ENCODE results near the gene NTRK3.

The NTRK3 gene

DNA sequence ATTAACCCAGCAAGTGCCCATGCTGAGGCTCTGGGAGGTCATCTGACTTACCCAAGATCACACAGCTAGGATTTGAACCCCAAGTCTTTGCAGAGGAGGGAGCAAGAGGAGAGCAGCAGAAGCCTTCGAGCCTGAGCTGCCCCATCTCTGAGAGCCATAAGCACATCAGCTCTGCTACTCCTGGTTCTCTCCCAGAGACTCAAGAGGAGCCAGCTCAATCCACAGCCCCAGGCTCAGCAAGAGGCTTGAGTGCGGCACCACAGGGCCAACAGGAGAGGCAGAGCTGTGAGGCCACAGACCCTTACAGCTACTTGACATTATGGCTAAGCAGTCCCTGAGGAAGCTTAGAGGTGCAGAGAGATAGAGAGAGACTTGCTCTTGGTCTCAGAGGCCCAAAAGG lies 15.9 kb upstream of the NTRK3 start:
- no peak for TF ChIP-seq ZNF274 (IDR thresholded peaks at IDR 0.05; ENCODE audit: low read depth, low read length)
- no peak overlapping the region for H3K4me3 ChIP-seq (ENCODE audit: low read length)

DNA sequence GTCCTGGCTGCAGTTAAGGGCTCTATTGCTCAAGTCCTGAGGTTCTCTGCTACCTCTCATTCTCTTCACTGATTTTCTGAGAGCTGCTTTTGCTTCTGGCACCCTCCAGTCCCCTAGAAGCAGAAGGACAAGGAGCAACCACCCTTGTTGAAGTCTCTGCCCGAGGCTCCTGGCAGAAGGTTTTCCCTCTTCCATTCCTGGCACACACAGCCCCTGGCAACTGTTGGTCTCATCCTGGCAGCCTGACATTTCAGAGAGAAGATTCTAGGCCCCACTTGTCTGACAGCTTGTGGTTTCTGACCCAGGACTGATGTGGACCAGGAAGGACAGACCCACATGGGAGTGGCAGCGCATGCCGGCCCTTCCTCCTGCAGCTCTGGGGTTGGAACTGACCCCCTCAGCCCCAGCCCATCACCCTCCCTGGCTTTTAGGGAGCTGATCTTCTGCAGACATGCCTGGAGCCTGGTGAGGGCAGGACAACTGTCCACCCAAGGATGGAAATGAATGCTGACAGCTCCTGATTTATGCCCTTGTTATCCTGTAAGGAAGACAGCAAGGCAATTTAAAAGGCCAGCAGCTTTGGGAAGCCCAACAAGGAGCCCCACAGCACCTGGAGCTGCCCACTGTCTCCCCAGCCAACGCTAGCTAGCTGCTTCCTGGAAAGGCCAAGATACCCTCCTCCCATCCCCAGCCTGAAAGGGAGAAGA lies 13.0 kb upstream of the NTRK3 start:
- TF ChIP-seq ZNF274 (IDR thresholded peaks at IDR 0.05; ENCODE audit: low read depth, low read length), result no peak
- no peak overlapping the region for H3K4me3 ChIP-seq (ENCODE audit: low read length)

DNA sequence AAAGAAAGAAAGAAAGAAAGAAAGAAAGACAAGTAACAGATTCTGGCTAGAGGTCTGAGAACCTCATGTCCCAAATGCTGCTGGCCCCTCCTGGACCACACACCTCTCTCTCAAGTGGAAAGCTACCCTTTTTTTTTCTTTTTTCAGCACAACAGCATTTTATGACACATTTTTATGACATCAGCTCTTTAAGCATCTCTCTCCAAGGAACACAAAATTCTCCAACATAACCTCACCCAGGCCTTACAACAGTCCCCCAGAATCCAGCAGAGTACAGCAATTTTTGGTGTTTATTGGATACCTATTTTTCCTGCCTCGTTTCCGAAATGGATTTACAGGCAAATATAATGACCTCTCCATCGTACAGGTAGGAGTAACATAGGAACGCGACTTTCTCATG lies 11.2 kb upstream of the NTRK3 start:
- TF ChIP-seq ZNF274 (IDR thresholded peaks at IDR 0.05; ENCODE audit: low read depth, low read length), result no peak
- no peak overlapping the region for H3K4me3 ChIP-seq (ENCODE audit: low read length)

DNA sequence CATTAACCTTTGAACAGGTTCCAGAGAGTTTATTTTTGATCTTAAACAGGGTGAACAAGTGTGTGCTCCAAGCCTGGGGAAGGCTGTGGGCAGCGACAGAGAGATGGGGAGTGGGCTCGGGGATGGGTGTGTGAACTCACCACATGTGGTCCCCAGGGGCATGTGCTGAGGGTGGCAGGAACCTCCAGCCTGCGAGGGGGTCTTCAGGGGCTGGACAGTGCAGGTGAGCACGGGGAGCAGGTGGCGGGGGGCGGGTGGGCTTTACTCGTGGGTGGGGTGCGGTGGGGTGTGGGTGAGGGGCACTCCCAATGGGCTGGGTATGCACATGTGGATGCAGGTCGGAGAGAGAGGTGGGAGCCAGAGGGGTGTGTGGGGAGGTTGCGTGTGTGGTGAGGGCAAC lies 9.6 kb upstream of the NTRK3 start:
- no peak overlapping the region for H3K4me3 ChIP-seq (ENCODE audit: low read length)
- TF ChIP-seq ZNF274 (IDR thresholded peaks at IDR 0.05; ENCODE audit: low read depth, low read length), result no peak

DNA sequence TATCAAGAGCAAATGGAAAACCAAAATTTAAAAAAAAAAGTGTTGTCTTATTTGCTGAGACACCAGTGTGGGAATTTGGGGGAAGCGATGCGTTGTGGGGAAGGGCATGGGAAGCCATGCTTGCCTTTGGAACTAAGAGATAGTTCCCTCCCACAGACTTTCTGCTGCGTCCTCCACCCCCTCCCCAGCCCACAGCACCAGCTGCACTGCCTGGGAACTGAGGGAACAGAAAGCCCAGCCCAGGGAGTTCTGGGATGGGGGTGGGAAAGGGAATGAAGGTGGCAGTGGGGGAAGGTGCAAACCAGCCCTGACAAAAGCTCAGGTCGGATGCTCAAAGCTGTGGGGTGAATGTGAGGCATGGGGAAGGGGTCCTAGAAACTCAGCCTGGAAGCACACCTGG lies 8.1 kb upstream of the NTRK3 start:
- H3K4me3 ChIP-seq (ENCODE audit: low read length), result no peak overlapping the region
- no peak for TF ChIP-seq ZNF274 (IDR thresholded peaks at IDR 0.05; ENCODE audit: low read depth, low read length)

DNA sequence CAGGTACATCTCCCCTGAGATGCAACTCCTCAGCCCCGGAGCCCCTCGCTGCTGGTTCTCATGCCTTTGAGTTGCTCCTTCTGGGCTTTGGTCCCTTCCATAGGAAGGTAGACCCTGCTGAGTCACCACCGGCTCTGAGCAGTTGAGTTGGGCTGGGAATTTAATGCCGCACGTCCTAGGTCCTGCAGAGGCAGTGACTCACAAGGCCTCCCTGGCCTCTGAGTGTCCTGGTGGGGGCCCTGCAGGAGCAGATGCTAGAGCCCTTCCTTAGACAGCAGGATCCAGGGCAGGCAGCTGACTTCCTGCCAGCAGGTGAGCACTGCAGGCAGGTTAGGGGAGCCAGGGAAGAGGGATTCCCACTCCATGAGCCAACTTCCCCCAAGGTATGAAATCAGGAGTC lies 5.5 kb upstream of the NTRK3 start:
- no peak for TF ChIP-seq ZNF274 (IDR thresholded peaks at IDR 0.05; ENCODE audit: low read depth, low read length)
- H3K4me3 ChIP-seq (ENCODE audit: low read length), result no peak overlapping the region

DNA sequence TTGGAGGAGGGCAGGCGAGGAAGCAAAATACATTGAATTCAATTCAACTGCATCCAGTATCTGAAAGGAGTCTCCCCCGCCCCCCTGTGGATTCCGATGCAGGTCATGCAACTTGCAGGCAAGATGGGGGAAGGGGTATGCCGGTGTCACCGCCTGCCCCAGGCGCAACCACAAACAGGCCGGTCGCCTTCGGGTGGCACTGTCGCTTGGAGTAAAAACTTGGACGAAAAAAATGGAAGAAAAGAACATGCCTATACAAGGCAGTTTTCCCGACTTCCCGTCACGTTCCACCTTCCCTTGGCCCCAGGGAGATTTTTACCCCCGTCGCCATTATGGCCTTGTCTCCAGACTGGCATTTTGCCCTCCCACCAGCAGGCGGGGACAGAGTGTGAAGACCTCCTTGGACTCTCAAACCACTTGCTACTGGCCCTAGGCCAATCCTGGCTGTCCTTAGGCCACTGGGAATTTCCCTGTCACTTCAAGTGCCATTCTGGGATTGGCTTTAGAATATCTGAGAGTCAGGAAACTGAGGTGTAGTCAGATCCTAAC lies 1.6 kb upstream of the NTRK3 start:
- no peak for TF ChIP-seq ZNF274 (IDR thresholded peaks at IDR 0.05; ENCODE audit: low read depth, low read length)
- H3K4me3 ChIP-seq (ENCODE audit: low read length), result no peak overlapping the region

DNA sequence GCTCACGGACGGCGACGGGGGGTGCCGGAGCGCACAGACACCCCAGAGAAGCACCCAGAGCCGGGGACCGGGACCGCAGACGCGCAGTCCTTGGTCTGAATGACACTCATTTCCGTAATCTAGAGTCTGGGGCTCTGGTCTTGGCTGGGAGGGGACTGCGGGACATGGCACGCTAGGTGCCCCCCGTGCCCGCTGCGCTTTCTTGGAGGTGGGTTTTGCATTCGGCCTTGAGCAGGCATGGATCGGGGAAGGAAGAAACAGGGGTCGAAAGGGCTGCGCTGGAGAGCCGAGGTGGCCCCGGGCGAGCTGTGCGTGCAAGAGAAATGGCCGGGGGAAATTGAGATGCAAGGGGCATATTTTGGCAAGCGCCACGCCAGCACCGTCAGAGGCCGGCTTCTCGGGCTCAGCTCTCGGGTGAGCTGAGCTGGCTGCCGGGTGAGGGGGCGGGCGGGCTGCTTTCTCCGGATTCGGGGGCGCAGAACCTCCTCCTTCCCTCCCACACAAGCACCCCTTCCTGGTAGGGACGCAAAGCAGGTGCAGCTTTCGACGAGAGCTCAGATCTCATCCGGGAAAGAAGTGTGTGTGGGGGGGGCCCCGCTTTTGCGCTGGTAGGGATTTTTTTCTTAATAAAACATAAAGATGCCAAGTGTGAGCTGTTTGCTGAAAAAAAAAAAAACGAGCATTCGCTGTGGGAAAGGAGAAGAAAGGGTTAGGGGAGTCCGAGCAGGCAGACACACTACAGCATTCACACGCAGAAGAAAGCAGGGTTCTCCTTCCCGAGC lies 963 bp upstream of the NTRK3 start:
- TF ChIP-seq ZNF274 (IDR thresholded peaks at IDR 0.05; ENCODE audit: low read depth, low read length), result no peak
- no peak overlapping the region for H3K4me3 ChIP-seq (ENCODE audit: low read length)

DNA sequence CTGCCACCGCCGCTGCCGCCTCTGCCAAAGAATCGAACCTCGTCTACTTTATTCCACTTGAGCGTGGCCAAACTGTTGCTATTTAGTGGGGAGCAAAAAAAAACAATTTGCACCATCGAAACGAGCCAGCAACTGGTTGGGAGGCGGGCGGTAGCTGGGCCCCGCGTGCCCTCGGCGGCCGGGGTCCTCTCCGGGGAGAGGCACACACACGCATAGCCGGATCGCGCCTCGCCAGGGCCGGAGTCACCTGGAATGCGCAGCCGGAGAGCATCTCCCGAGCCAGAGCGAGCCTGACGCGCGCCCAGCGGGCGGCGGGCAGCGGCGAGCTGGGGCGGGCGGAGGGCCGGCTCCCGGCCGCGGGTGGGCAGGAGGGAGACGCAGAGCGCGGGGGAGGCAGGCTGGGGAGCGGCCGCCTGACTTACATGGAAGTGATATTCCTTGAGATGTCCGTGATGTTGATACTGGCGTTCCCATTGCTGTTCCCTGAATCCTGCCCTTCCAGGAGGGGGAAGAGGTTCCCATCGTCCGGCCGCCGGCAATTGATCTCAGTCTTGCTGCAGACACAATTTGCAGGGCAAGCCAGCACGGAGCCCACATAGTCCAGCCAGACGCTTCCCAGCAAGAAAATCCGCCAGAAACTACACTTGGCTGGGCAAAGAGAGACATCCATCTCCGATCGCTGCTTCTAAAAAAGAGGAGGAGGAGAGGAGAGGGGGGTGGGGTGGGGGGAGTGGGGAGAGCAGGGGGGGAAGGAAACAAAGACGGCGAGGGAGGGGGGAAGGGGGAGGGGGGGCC lies 858 bp downstream of the NTRK3 start:
- no peak overlapping the region for H3K4me3 ChIP-seq (ENCODE audit: low read length)

DNA sequence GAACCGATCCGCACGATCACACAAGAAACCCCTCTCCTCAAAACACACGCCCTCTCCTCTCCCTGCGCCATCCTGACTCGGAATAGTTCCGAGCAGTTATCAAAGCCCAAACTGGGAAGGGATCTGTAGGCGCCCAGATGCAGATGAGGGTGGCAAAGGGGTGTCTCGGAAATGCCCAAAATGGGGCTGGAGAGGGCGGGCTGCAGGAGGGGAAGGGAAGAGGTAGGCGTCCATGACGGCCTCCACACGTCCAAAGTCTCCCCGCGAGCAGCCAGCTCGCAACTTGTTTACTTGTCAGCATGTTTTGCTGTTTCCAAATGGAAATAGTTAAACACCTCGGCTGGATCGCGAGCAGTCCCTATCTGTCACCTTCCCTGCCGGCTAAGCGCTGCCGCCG lies 1.5 kb downstream of the NTRK3 start:
- TF ChIP-seq ZNF274 (IDR thresholded peaks at IDR 0.05; ENCODE audit: low read depth, low read length), result no peak
- H3K4me3 ChIP-seq (ENCODE audit: low read length), result no peak overlapping the region

More for the DNA sequence above, 858 bp downstream of the NTRK3 start:
- TF ChIP-seq ZNF274 (IDR thresholded peaks at IDR 0.05; ENCODE audit: low read depth, low read length), result no peak

DNA sequence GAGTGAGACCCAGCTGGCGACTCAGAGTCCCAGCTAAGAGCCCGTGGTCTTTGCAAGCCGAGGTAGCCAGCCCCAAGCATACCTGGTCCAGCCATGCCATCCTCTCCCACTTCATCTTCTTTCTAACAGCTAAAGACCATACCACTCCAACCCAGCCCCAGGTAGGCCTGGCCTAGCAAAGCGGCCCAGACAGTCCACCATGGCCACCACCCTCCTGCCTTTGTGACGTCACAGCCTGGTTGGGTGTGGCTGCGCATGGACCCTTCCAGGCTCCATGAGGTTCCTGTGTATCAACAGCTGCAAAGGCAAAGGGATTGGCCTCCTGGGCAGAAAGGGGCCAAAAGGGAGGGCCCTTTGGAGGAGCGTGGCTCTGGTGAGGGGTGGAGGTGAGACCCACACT lies 4.1 kb downstream of the NTRK3 start:
- no peak overlapping the region for H3K4me3 ChIP-seq (ENCODE audit: low read length)
- TF ChIP-seq ZNF274 (IDR thresholded peaks at IDR 0.05; ENCODE audit: low read depth, low read length), result no peak

DNA sequence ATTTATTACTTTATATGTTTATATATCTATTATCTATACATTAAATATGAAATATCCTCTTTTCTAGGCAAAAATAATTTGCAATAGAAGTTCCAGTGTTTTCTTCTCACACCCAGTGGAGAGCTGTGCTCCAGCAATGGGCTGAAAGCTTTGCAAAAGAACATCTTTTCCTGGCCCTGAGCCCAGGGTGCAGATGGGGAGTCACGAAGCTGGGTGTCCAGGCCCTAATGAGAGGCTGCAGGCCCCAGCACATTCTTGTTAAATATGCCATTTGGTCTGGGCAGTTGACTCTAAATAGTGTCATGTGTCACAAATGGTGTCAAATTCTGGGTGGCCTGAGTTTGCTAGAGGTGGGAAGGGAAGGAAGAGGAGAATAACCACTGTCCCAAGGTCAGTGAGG lies 5.7 kb downstream of the NTRK3 start:
- no peak for TF ChIP-seq ZNF274 (IDR thresholded peaks at IDR 0.05; ENCODE audit: low read depth, low read length)
- no peak overlapping the region for H3K4me3 ChIP-seq (ENCODE audit: low read length)

DNA sequence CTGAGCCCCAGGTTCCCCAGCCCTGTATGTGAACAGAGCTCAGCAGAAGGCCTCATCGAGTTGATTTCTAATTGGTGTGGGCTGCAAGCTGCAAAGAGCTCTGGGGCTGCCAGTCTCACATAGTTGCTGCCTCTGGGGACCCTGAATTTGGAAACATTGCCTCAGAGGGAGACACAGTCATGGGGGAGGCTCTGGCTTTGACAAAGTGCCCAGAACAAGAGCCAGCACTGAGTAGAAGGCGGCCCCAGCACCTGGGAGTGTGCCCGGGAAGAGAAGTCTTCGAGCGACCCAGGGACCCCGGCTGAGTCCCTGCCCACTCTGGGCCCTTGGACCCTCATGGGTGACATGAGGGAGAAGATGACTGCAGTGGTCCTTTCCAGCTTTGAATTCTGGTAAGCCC lies 7.3 kb downstream of the NTRK3 start:
- TF ChIP-seq ZNF274 (IDR thresholded peaks at IDR 0.05; ENCODE audit: low read depth, low read length), result no peak

DNA sequence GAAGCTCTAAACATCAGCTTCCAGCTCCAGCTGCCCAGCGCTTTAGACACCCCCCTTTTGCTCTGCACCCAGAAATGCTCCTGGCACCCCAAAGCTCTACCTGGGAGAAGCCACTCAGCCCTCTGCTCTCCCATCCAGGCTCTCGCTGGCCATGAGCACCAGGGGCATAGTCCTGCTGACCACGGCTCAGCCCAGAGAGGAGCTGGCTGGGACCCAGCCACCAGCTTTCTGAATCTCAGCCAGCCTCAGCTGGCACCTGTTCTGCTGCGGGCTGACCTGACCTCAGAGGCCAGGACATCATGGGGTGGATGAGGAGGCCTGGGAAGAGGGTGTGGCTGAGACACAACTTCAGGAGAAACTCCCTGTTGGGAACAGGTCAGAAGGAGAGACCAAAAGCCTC lies 8.6 kb downstream of the NTRK3 start:
- TF ChIP-seq ZNF274 (IDR thresholded peaks at IDR 0.05; ENCODE audit: low read depth, low read length), result no peak
- H3K4me3 ChIP-seq (ENCODE audit: low read length), result no peak overlapping the region

More for the DNA sequence above, 7.3 kb downstream of the NTRK3 start:
- H3K4me3 ChIP-seq (ENCODE audit: low read length), result no peak overlapping the region
